Gastrocnemius medialis (tissue), 4 donors: ENCODE data around the gene LHX5. TPM values are rescaled to one million over a fixed set of nuclear protein-coding genes. Genes with fewer than 3 reads are reported as not detected.

Experiments used
- ATAC-seq, 2 donors: fragments of 150-250 bp; one replicate each; pipeline ENCODE4 v1.9.1; 2016
- DNase-seq, 2 donors: peaks; one replicate each; pipeline ENCODE4 v3.0.0-alpha.2; 2019
- H3K27ac ChIP-seq, 4 donors: fragments of 200-600 bp; sonication (generic); 1 replicate in 1 of 4; 2 replicates in 3 of 4; pipeline ENCODE4 v1.5.1; 2016 to 2018; ENCODE audit warnings: mild to moderate bottlenecking in 2 of 4, moderate library complexity in 1 of 4
- H3K27me3 ChIP-seq, 3 donors: fragments of 200-600 bp; sonication (generic) in 2 of 3; 1 replicate in 1 of 3; 2 replicates in 2 of 3; pipeline versions ENCODE4 v1.5.1 to v1.6.0; 2016 to 2019; ENCODE audit warnings: mild to moderate bottlenecking in 1 of 3, moderate library complexity in 1 of 3
- H3K36me3 ChIP-seq, 2 donors: fragments of 200-600 bp; sonication (generic) in 1 of 2; one replicate each; pipeline ENCODE4 v1.5.1; 2017 to 2018
- H3K4me1 ChIP-seq, 2 donors: fragments of 200-600 bp; sonication (generic) in 1 of 2; one replicate each; pipeline ENCODE4 v1.5.1; 2016 to 2017; ENCODE audit warnings: mild to moderate bottlenecking in 2 of 2
- H3K4me3 ChIP-seq, 4 donors: fragments of 200-600 bp; sonication (generic) in 3 of 4; 1 replicate in 1 of 4; 2 replicates in 3 of 4; pipeline ENCODE4 v1.5.1; 2016 to 2019; ENCODE audit warnings: mild to moderate bottlenecking in 2 of 4
- H3K9me3 ChIP-seq, 3 donors: fragments of 200-600 bp; sonication (generic) in 2 of 3; 1 replicate in 1 of 3; 2 replicates in 2 of 3; pipeline ENCODE4 v1.5.1; 2016 to 2019
- CTCF ChIP-seq, 5 experiments: fragments of 450-650 bp in 3 of 5; fragments of 200-600 bp in 2 of 5; sonication (generic) in 2 of 5; IDR thresholded peaks in 4 of 5; conservative IDR thresholded peaks in 1 of 5; 1 replicate in 4 of 5; 2 replicates in 1 of 5; pipeline ENCODE4 v1.5.1; 2016 to 2019; ENCODE audit warnings: antibody characterized with exemption in 5 of 5, mild to moderate bottlenecking in 3 of 5, moderate library complexity in 3 of 5
- POLR2A ChIP-seq, 2 donors: fragments of 450-650 bp; IDR thresholded peaks; one replicate each; pipeline ENCODE4 v1.6.1; 2017; ENCODE audit warnings: antibody characterized with exemption in 2 of 2, mild to moderate bottlenecking in 2 of 2, moderate library complexity in 2 of 2
- in situ Hi-C, 4 donors: fragments of 200-750 bp; cut with MboI; loops; one replicate each; pipeline versions ENCODE4 v1.15.0 to v1.8.0; 2017; ENCODE audit warnings: low sequenced_read_pairs in 4 of 4
- intact Hi-C: fragments of 100-400 bp; cut with DNase I; formaldehyde crosslinking; loops from one replicate; pipeline ENCODE4 v1.15.1; 2023; ENCODE audit warnings: low total_unique reads
- total RNA-seq, 4 donors: library from RNA; depleted of rRNA; stranded (reverse); fragments of >200 nt; gene quantifications; one replicate each; pipeline versions ENCODE4 v1.1.0 to v1.2.3, GENCODE V29; 2016

LHX5 gene
- total RNA-seq, 4 donors from 2014 or later, result not detected

- in situ Hi-C loops, result no loop called here
- H3K27me3 ChIP-seq, result no peaks in the 10 kb centered on the region
- H3K9me3 ChIP-seq, result no peaks in the 10 kb centered on the region
- no peak for TF ChIP-seq POLR2A (IDR thresholded peaks at IDR 0.05)
- no peak for TF ChIP-seq CTCF (IDR thresholded peaks at IDR 0.05 in 4 of 5, conservative IDR thresholded peaks at IDR 0.05 in 1 of 5)
- intact Hi-C loops, result no loop called here
- no peak overlapping the region for H3K4me3 ChIP-seq
- H3K4me1 ChIP-seq, result no peaks in the 10 kb centered on the region
- no peak overlapping the region for H3K27ac ChIP-seq
- no peaks in the 10 kb centered on the region for H3K36me3 ChIP-seq
- DNase-seq (no peak), ATAC-seq (no peak)
Measured at GRCh38 chr12:113414519-113415038, 57.1 kb downstream of the LHX5 start.

GRCh38 chr12:113413488-113413939 lies 58.2 kb downstream of the LHX5 start:
- Histone ChIP-seq H3K9me3 (no peaks in the 10 kb centered on the region), H3K27me3 (no peaks in the 10 kb centered on the region), H3K27ac (no peak overlapping the region), H3K36me3 (no peaks in the 10 kb centered on the region), H3K4me3 (no peak overlapping the region), H3K4me1 (no peaks in the 10 kb centered on the region)
- ATAC-seq (peak in 1 of 2 donors; percentile 33), DNase-seq (peak in 1 of 2 donors; percentile 30)
- in situ Hi-C loops, result no loop called here
- intact Hi-C loops, result no loop called here
- TF ChIP-seq POLR2A (IDR thresholded peaks at IDR 0.05) (no peak), CTCF (IDR thresholded peaks at IDR 0.05 in 4 of 5, conservative IDR thresholded peaks at IDR 0.05 in 1 of 5) (no peak)

Other genes with a start within 250 kb of the LHX5 start
- gene SLC8B1, start 136.8 kb downstream of the LHX5 start, total RNA-seq, result 10 to 100 TPM in 3 of 4 donors, 1 to 10 TPM in 1; 8.2 to 21.2 (median 14.5) TPM
- 10 to 100 TPM; 12.0 to 28.9 (median 26.8) TPM for gene PLBD2, start 113.3 kb downstream of the LHX5 start, total RNA-seq
- 1 to 10 TPM in 2 of 4 donors, under 1 TPM in 2; 0.34 to 2.4 (median 0.86) TPM for gene SDS, start 68.0 kb downstream of the LHX5 start, total RNA-seq
- 1 to 10 TPM in 1 of 4 donors, under 1 TPM in 2, not detected in 1; 0.91 to 1.4 (median 0.98) TPM for gene SDSL, start 49.5 kb downstream of the LHX5 start, total RNA-seq